ENCODE results near the gene CDCA3.
"Not testable (repeated sequence)": the region's sequence is repeated elsewhere in the genome, so short reads cannot be mapped to it uniquely, and the experiment has no call there.

CDCA3 gene

GRCh38 chr12:6872073-6873048 lies 21.3 kb upstream of the CDCA3 start:
- peak; percentile 78 for DNase-seq (ENCODE audit: low spot score)

- peak; percentile 52 for DNase-seq (ENCODE audit: low spot score)
Observed at GRCh38 chr12:6871052-6871957, 20.2 kb upstream of the CDCA3 start.

GRCh38 chr12:6870304-6870703 lies 19.2 kb upstream of the CDCA3 start:
- DNase-seq (ENCODE audit: low spot score) = not testable (repeated sequence)

GRCh38 chr12:6869049-6870021 lies 18.2 kb upstream of the CDCA3 start:
- peak; percentile 92 for DNase-seq (ENCODE audit: low spot score)

GRCh38 chr12:6868211-6869048 lies 17.3 kb upstream of the CDCA3 start:
- peak; percentile 31 for DNase-seq (ENCODE audit: low spot score)

- DNase-seq (ENCODE audit: low spot score) = peak; percentile 84
Observed at GRCh38 chr12:6867413-6868210, 16.5 kb upstream of the CDCA3 start, which contains the start of gene TPI1. Gene TPI1 (plus strand): TSS chr12:6867531. CDS start chr12:6867567, 36 bp downstream.

GRCh38 chr12:6866920-6867412 lies 15.9 kb upstream of the CDCA3 start:
- DNase-seq (ENCODE audit: low spot score) = peak; percentile 28

- no peak for DNase-seq (ENCODE audit: low spot score)
Observed at GRCh38 chr12:6866163-6866919, 15.3 kb upstream of the CDCA3 start.

GRCh38 chr12:6865307-6865706 lies 14.2 kb upstream of the CDCA3 start:
- not testable (repeated sequence) for DNase-seq (ENCODE audit: low spot score)

GRCh38 chr12:6863586-6864321 lies 12.7 kb upstream of the CDCA3 start:
- no peak for DNase-seq (ENCODE audit: low spot score)

GRCh38 chr12:6863033-6863432 lies 11.9 kb upstream of the CDCA3 start:
- DNase-seq (ENCODE audit: low spot score) = no peak

- DNase-seq (ENCODE audit: low spot score) = no peak
Observed at GRCh38 chr12:6861391-6861790, 10.3 kb upstream of the CDCA3 start.

GRCh38 chr12:6860942-6861341 lies 9.9 kb upstream of the CDCA3 start:
- DNase-seq (ENCODE audit: low spot score) = no peak

GRCh38 chr12:6860116-6860515 lies 9.0 kb upstream of the CDCA3 start:
- DNase-seq (ENCODE audit: low spot score) = no peak

GRCh38 chr12:6858799-6859198 lies 7.7 kb upstream of the CDCA3 start:
- no peak for DNase-seq (ENCODE audit: low spot score)

- no peak for DNase-seq (ENCODE audit: low spot score)
Observed at GRCh38 chr12:6855322-6855721, 4.2 kb upstream of the CDCA3 start.

GRCh38 chr12:6854036-6854435 lies 3.0 kb upstream of the CDCA3 start:
- DNase-seq (ENCODE audit: low spot score) = no peak

GRCh38 chr12:6853626-6854025 lies 2.5 kb upstream of the CDCA3 start:
- no peak for DNase-seq (ENCODE audit: low spot score)

Measured in cerebellar cortex (tissue), 1 donor.